Measurements from ENCODE around the gene SLC22A17.
"Not testable (repeated sequence)": the region's sequence is repeated elsewhere in the genome, so short reads cannot be mapped to it uniquely, and the experiment has no call there.

SLC22A17 gene

GRCh38 chr14:23344481-23344880 lies 8.2 kb downstream of the SLC22A17 start:
- H3K27me3 ChIP-seq (ENCODE audit: control insufficient read depth, insufficient read depth, low read length): no peaks in the 10 kb centered on the region
- H3K4me3 ChIP-seq (ENCODE audit: low read length): no peak overlapping the region
- no peaks in the 10 kb centered on the region for H3K4me1 ChIP-seq (ENCODE audit: control insufficient read depth, insufficient read depth, low read length)
- no peak overlapping the region for H3K9ac ChIP-seq (ENCODE audit: low read length)
- H3K9me3 ChIP-seq (ENCODE audit: control insufficient read depth, low read length): no peaks in the 10 kb centered on the region
- no peaks in the 10 kb centered on the region for H3K36me3 ChIP-seq (ENCODE audit: control insufficient read depth, insufficient read depth, low read length)

- Histone ChIP-seq H3K9me3 (ENCODE audit: control insufficient read depth, low read length) (no peaks in the 10 kb centered on the region), H3K4me3 (ENCODE audit: low read length) (no peak overlapping the region), H3K4me1 (ENCODE audit: control insufficient read depth, insufficient read depth, low read length) (no peaks in the 10 kb centered on the region), H3K36me3 (ENCODE audit: control insufficient read depth, insufficient read depth, low read length) (no peaks in the 10 kb centered on the region), H3K27me3 (ENCODE audit: control insufficient read depth, insufficient read depth, low read length) (no peaks in the 10 kb centered on the region), H3K9ac (ENCODE audit: low read length) (no peak overlapping the region)
Measured at GRCh38 chr14:23339506-23340268, 13.0 kb downstream of the SLC22A17 start.

GRCh38 chr14:23335623-23336022 lies 17.1 kb downstream of the SLC22A17 start:
- Histone ChIP-seq H3K4me3 (ENCODE audit: low read length) (no peak overlapping the region), H3K4me1 (ENCODE audit: control insufficient read depth, insufficient read depth, low read length) (no peaks in the 10 kb centered on the region), H3K27me3 (ENCODE audit: control insufficient read depth, insufficient read depth, low read length) (no peaks in the 10 kb centered on the region), H3K9me3 (ENCODE audit: control insufficient read depth, low read length) (no peaks in the 10 kb centered on the region), H3K9ac (ENCODE audit: low read length) (no peak overlapping the region), H3K36me3 (ENCODE audit: control insufficient read depth, insufficient read depth, low read length) (no peaks in the 10 kb centered on the region)

GRCh38 chr14:23327947-23328744 lies 24.5 kb downstream of the SLC22A17 start:
- Histone ChIP-seq H3K9me3 (ENCODE audit: control insufficient read depth, low read length) (no peaks in the 10 kb centered on the region), H3K4me3 (ENCODE audit: low read length) (no peak overlapping the region), H3K27me3 (ENCODE audit: control insufficient read depth, insufficient read depth, low read length) (no peaks in the 10 kb centered on the region), H3K36me3 (ENCODE audit: control insufficient read depth, insufficient read depth, low read length) (peaks cover 15% of the 10 kb centered on the region), H3K4me1 (ENCODE audit: control insufficient read depth, insufficient read depth, low read length) (peaks cover 2% of the 10 kb centered on the region), H3K9ac (ENCODE audit: low read length) (no peak overlapping the region)

GRCh38 chr14:23326491-23327332 lies 26.0 kb downstream of the SLC22A17 start:
- no peaks in the 10 kb centered on the region for H3K9me3 ChIP-seq (ENCODE audit: control insufficient read depth, low read length)
- peaks cover 10% of the 10 kb centered on the region for H3K4me1 ChIP-seq (ENCODE audit: control insufficient read depth, insufficient read depth, low read length)
- H3K27me3 ChIP-seq (ENCODE audit: control insufficient read depth, insufficient read depth, low read length): no peaks in the 10 kb centered on the region
- no peak overlapping the region for H3K9ac ChIP-seq (ENCODE audit: low read length)
- H3K36me3 ChIP-seq (ENCODE audit: control insufficient read depth, insufficient read depth, low read length): peaks cover 15% of the 10 kb centered on the region
- no peak overlapping the region for H3K4me3 ChIP-seq (ENCODE audit: low read length)

GRCh38 chr14:23325746-23326145 lies 26.9 kb downstream of the SLC22A17 start:
- Histone ChIP-seq H3K4me1 (ENCODE audit: control insufficient read depth, insufficient read depth, low read length) (peaks cover 10% of the 10 kb centered on the region), H3K36me3 (ENCODE audit: control insufficient read depth, insufficient read depth, low read length) (peaks cover 15% of the 10 kb centered on the region)
- not testable (repeated sequence) for H3K9ac ChIP-seq (ENCODE audit: low read length); H3K27me3 ChIP-seq (ENCODE audit: control insufficient read depth, insufficient read depth, low read length); H3K9me3 ChIP-seq (ENCODE audit: control insufficient read depth, low read length); H3K4me3 ChIP-seq (ENCODE audit: low read length)

GRCh38 chr14:23324993-23325392 lies 27.7 kb downstream of the SLC22A17 start:
- no peak overlapping the region for H3K9ac ChIP-seq (ENCODE audit: low read length)
- H3K36me3 ChIP-seq (ENCODE audit: control insufficient read depth, insufficient read depth, low read length): peaks cover 15% of the 10 kb centered on the region
- H3K27me3 ChIP-seq (ENCODE audit: control insufficient read depth, insufficient read depth, low read length): no peaks in the 10 kb centered on the region
- no peaks in the 10 kb centered on the region for H3K9me3 ChIP-seq (ENCODE audit: control insufficient read depth, low read length)
- no peak overlapping the region for H3K4me3 ChIP-seq (ENCODE audit: low read length)
- H3K4me1 ChIP-seq (ENCODE audit: control insufficient read depth, insufficient read depth, low read length): peaks cover 18% of the 10 kb centered on the region

GRCh38 chr14:23324455-23324846 lies 28.2 kb downstream of the SLC22A17 start:
- Histone ChIP-seq H3K27me3 (ENCODE audit: control insufficient read depth, insufficient read depth, low read length) (no peaks in the 10 kb centered on the region), H3K9ac (ENCODE audit: low read length) (no peak overlapping the region), H3K4me1 (ENCODE audit: control insufficient read depth, insufficient read depth, low read length) (peaks cover 20% of the 10 kb centered on the region), H3K4me3 (ENCODE audit: low read length) (no peak overlapping the region), H3K36me3 (ENCODE audit: control insufficient read depth, insufficient read depth, low read length) (peaks cover 15% of the 10 kb centered on the region), H3K9me3 (ENCODE audit: control insufficient read depth, low read length) (no peaks in the 10 kb centered on the region)

GRCh38 chr14:23323838-23324454 lies 28.7 kb downstream of the SLC22A17 start:
- Histone ChIP-seq H3K4me1 (ENCODE audit: control insufficient read depth, insufficient read depth, low read length) (peaks cover 20% of the 10 kb centered on the region), H3K9ac (ENCODE audit: low read length) (no peak overlapping the region), H3K4me3 (ENCODE audit: low read length) (no peak overlapping the region), H3K9me3 (ENCODE audit: control insufficient read depth, low read length) (no peaks in the 10 kb centered on the region), H3K36me3 (ENCODE audit: control insufficient read depth, insufficient read depth, low read length) (peaks cover 15% of the 10 kb centered on the region), H3K27me3 (ENCODE audit: control insufficient read depth, insufficient read depth, low read length) (no peaks in the 10 kb centered on the region)

GRCh38 chr14:23322568-23323517 lies 29.8 kb downstream of the SLC22A17 start:
- H3K9ac ChIP-seq (ENCODE audit: low read length): peak overlapping the region; percentile 90
- H3K27me3 ChIP-seq (ENCODE audit: control insufficient read depth, insufficient read depth, low read length): no peaks in the 10 kb centered on the region
- no peaks in the 10 kb centered on the region for H3K9me3 ChIP-seq (ENCODE audit: control insufficient read depth, low read length)
- H3K4me1 ChIP-seq (ENCODE audit: control insufficient read depth, insufficient read depth, low read length): peaks cover 20% of the 10 kb centered on the region
- H3K4me3 ChIP-seq (ENCODE audit: low read length): peak overlapping the region; percentile 90
- peaks cover 15% of the 10 kb centered on the region for H3K36me3 ChIP-seq (ENCODE audit: control insufficient read depth, insufficient read depth, low read length)
